Activated B cell treated with CpG ODN at 0.5 μM for 24 hours (primary cell): ENCODE data around the gene CHMP6. TPM values are rescaled to one million over a fixed set of nuclear protein-coding genes. Genes with fewer than 3 reads are reported as not detected.

ENCODE experiments used
- ATAC-seq: fragments of 200-7000 bp; cut with Tn5 transposase; one replicate; pipeline ENCODE4 v1.10.0; 2021; ENCODE audit warnings: low read depth, mild to moderate bottlenecking, moderate library complexity
- CTCF ChIA-PET: fragments of 350-600 bp; sonication (Branson Sonifier 250); formaldehyde crosslinking; loops from one replicate; lab custom pipeline; 2021; ENCODE audit warnings: antibody characterized with exemption; lab: Charles Lee
- POLR2A ChIA-PET: fragments of 350-600 bp; sonication (Branson Sonifier 250); formaldehyde crosslinking; loops from one replicate; lab custom pipeline; 2021; ENCODE audit warnings: antibody characterized with exemption; lab: Charles Lee
- DNase-seq: peaks from one replicate; pipeline ENCODE4 v3.0.0; 2022
- H3K27ac Mint-ChIP-seq: one replicate; pipeline ENCODE4 v1.8.0; 2020; ENCODE audit warnings: mixed read lengths
- H3K27me3 Mint-ChIP-seq: one replicate; pipeline ENCODE4 v1.8.0; 2021; ENCODE audit warnings: mixed read lengths
- H3K36me3 Mint-ChIP-seq: one replicate; pipeline ENCODE4 v1.8.0; 2021; ENCODE audit warnings: low read depth, mixed read lengths
- H3K4me1 Mint-ChIP-seq: one replicate; pipeline ENCODE4 v1.8.0; 2021; ENCODE audit warnings: mixed read lengths
- H3K4me3 Mint-ChIP-seq: one replicate; pipeline ENCODE4 v1.8.0; 2020; ENCODE audit warnings: mild to moderate bottlenecking, mixed read lengths
- H3K9me3 Mint-ChIP-seq: one replicate; pipeline ENCODE4 v1.8.0; 2020; ENCODE audit warnings: mixed read lengths
- CTCF ChIP-seq: fragments of 200-600 bp; IDR thresholded peaks from one replicate; pipeline ENCODE4 v1.8.0; 2022; ENCODE audit warnings: antibody characterized with exemption, mild to moderate bottlenecking
- intact Hi-C: fragments of 100-400 bp; cut with micrococcal nuclease; formaldehyde crosslinking; loops from one replicate; pipeline ENCODE4 v1.15.1; 2024
- total RNA-seq: library from RNA; stranded (reverse); gene quantifications from 2 replicates; pipeline ENCODE4 v1.2.3, GENCODE V29; 2022

Gene CHMP6
- total RNA-seq, 1 donor from 2014 or later, result 36.6 TPM

GRCh38 chr17:81037026-81037797 is 45.6 kb downstream of the CHMP6 start:
- intact Hi-C loops, result no loop called here
- ATAC-seq (no peak), DNase-seq (no peak)
- TF ChIP-seq CTCF, result no peak
- H3K27ac Mint-ChIP-seq, result no peak overlapping the region
- no peaks in the 10 kb centered on the region for H3K36me3 Mint-ChIP-seq
- CTCF ChIA-PET, result interaction anchor here (1.6 kb wide), 1 partner anchor 13 kb away, joined by 3 read pairs; no protein-coding TSS in a partner anchor
- no peaks in the 10 kb centered on the region for H3K9me3 Mint-ChIP-seq
- peak overlapping the region; percentile 20 for H3K4me3 Mint-ChIP-seq
- peaks cover 12% of the 10 kb centered on the region for H3K4me1 Mint-ChIP-seq
- H3K27me3 Mint-ChIP-seq, result peaks cover 28% of the 10 kb centered on the region
- POLR2A ChIA-PET, result no interaction called here

- no peak overlapping the region for H3K4me3 Mint-ChIP-seq
- H3K27me3 Mint-ChIP-seq, result peaks cover 30% of the 10 kb centered on the region
- H3K4me1 Mint-ChIP-seq, result peaks cover 12% of the 10 kb centered on the region
- no peak overlapping the region for H3K27ac Mint-ChIP-seq
- DNase-seq (no peak), ATAC-seq (no peak)
- H3K36me3 Mint-ChIP-seq, result no peaks in the 10 kb centered on the region
- no peak for TF ChIP-seq CTCF
- no peaks in the 10 kb centered on the region for H3K9me3 Mint-ChIP-seq
- CTCF ChIA-PET, result interaction anchor here (1.6 kb wide), 1 partner anchor 14 kb away, joined by 3 read pairs; no protein-coding TSS in a partner anchor
- POLR2A ChIA-PET, result no interaction called here
- intact Hi-C loops, result no loop called here
Measured at GRCh38 chr17:81037798-81038733, 46.4 kb downstream of the CHMP6 start.

GRCh38 chr17:81039096-81039495 is 47.5 kb downstream of the CHMP6 start:
- Mint-ChIP-seq H3K27ac (no peak overlapping the region), H3K4me3 (no peak overlapping the region), H3K27me3 (peaks cover 24% of the 10 kb centered on the region), H3K9me3 (no peaks in the 10 kb centered on the region), H3K4me1 (peaks cover 6% of the 10 kb centered on the region), H3K36me3 (no peaks in the 10 kb centered on the region)
- TF ChIP-seq CTCF, result no peak
- intact Hi-C loops, result no loop called here
- CTCF ChIA-PET, result no interaction called here
- POLR2A ChIA-PET, result no interaction called here
- ATAC-seq, result no peak
- no peak for DNase-seq

- peaks cover 24% of the 10 kb centered on the region for H3K27me3 Mint-ChIP-seq
Measured at GRCh38 chr17:81039854-81040758, 48.5 kb downstream of the CHMP6 start.

More at GRCh38 chr17:81039854-81040758, 48.5 kb downstream of the CHMP6 start:
- CTCF ChIA-PET, result no interaction called here
- POLR2A ChIA-PET, result interaction anchor here (0.6 kb wide), 1 partner anchor 1288 kb away, joined by 3 read pairs; no protein-coding TSS in a partner anchor
- Mint-ChIP-seq H3K36me3 (no peaks in the 10 kb centered on the region), H3K9me3 (no peaks in the 10 kb centered on the region), H3K27ac (no peak overlapping the region), H3K4me1 (peaks cover 3% of the 10 kb centered on the region), H3K4me3 (no peak overlapping the region)
- TF ChIP-seq CTCF, result no peak
- ATAC-seq (no peak), DNase-seq (no peak)
- intact Hi-C loops, result no loop called here
